Peyer's patch (tissue), 4 donors: ENCODE measurements around the gene NCCRP1.

Experiments
- POLR2A ChIP-seq, 2 donors: fragments of 450-650 bp; IDR thresholded peaks; one replicate each; pipeline ENCODE4 v1.5.1; 2017; ENCODE audit warnings: antibody characterized with exemption in 2 of 2, mild to moderate bottlenecking in 2 of 2, moderate library complexity in 2 of 2
- TF ChIP-seq, protein P1 (sequence below), 6 experiments: fragments of 450-650 bp in 4 of 6; fragments of 200-600 bp in 2 of 6; sonication (generic) in 1 of 6; IDR thresholded peaks; one replicate each; pipeline ENCODE4 v1.5.1; 2017 to 2019; ENCODE audit warnings: antibody characterized with exemption in 6 of 6, mild to moderate bottlenecking in 3 of 6, moderate library complexity in 1 of 6

GRCh38 chr19:39186391-39186790 lies 10.4 kb upstream of the NCCRP1 start:
- TF ChIP-seq, protein P1, sequence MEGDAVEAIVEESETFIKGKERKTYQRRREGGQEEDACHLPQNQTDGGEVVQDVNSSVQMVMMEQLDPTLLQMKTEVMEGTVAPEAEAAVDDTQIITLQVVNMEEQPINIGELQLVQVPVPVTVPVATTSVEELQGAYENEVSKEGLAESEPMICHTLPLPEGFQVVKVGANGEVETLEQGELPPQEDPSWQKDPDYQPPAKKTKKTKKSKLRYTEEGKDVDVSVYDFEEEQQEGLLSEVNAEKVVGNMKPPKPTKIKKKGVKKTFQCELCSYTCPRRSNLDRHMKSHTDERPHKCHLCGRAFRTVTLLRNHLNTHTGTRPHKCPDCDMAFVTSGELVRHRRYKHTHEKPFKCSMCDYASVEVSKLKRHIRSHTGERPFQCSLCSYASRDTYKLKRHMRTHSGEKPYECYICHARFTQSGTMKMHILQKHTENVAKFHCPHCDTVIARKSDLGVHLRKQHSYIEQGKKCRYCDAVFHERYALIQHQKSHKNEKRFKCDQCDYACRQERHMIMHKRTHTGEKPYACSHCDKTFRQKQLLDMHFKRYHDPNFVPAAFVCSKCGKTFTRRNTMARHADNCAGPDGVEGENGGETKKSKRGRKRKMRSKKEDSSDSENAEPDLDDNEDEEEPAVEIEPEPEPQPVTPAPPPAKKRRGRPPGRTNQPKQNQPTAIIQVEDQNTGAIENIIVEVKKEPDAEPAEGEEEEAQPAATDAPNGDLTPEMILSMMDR (IDR thresholded peaks at IDR 0.05), result no peak
- no peak for TF ChIP-seq POLR2A (IDR thresholded peaks at IDR 0.05)
